Panc1 (cell line): Measurements from ENCODE around the gene ZIC2.

Experiments
- CTCF ChIP-seq: fragments of 450-650 bp; IDR thresholded peaks from 2 replicates; pipeline ENCODE4 v1.5.1; 2017; ENCODE audit warnings: mild to moderate bottlenecking
- POLR2AphosphoS5 ChIP-seq: IDR thresholded peaks from 2 replicates; pipeline ENCODE4 v1.6.1; 2012; ENCODE audit warnings: mild to moderate bottlenecking, low read depth, low read length, moderate library complexity
- REST ChIP-seq, 2 experiments: IDR thresholded peaks; 2 replicates each; pipeline ENCODE4 v1.6.1; 2011 to 2012; ENCODE audit warnings: low read depth in 2 of 2, control low read depth in 1 of 2, low read length in 1 of 2, mild to moderate bottlenecking in 1 of 2, moderate library complexity in 1 of 2; ENCODE audit not compliant: insufficient read depth in 1 of 2
- SIN3A ChIP-seq: IDR thresholded peaks from 2 replicates; pipeline ENCODE4 v1.6.1; 2012; ENCODE audit warnings: low read depth, mild to moderate bottlenecking, low read length, moderate library complexity, borderline replicate concordance; ENCODE audit not compliant: insufficient read depth

DNA sequence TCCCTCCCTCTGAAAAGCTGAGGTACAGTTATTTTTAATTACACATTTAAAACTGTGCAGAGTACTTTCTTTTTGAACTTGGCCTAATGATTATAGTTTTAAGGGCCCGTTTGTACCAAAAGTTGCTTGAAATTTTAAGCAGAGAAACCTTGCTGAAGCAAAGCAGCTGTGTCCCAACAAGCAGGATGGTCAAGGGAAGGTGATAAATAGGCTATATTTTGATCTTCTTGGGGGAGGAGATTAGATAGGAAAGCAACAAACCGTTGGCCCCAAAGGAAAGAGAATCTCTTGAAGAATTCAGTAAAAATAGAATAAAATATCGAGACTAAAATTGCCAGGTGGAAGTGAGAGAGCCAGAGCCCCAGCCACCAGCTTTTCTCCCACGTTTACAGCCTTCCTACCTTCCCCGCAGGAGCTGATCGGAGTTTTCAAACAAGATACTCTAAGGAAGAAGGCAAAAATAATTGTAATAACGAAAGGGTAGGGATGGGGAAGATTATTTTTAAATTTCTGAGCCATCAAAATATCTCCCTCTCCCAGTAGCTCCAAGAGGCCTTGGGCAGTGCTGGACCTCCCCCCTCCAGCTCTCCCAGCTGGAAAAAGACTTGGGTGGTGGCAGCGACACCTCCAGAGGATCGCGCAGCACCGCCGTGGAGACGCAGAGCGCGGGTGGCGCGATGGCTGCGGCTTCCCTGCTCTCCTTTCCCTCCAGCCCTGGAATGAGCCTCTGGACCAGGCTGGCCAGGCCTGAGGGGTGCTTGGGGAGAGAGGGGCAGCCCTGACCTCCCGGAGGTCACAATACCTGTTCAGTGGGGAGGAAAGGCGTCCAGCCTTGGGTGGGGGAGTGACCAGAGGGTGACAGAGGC is 5.8 kb downstream of the ZIC2 start:
- TF ChIP-seq REST (IDR thresholded peaks at IDR 0.05; ENCODE audit: insufficient read depth in 1 of 2, low read depth in 2 of 2, low read length in 1 of 2) (no peak), CTCF (no peak), POLR2AphosphoS5 (no peak), SIN3A (no peak)
